ENCODE results near the gene ATP11B. TPM values are rescaled to one million over a fixed set of nuclear protein-coding genes. Genes with fewer than 3 reads are reported as not detected.

ATP11B gene
- total RNA-seq, 2 experiments from 2014 or later: 55.6 to 87.9 TPM

GRCh38 chr3:182910936-182911781 lies 117.9 kb downstream of the ATP11B start:
- no peak for DNase-seq (ENCODE audit: low spot score)
- Histone ChIP-seq H3K27ac (ENCODE audit: low read depth, low read length, poor library complexity, severe bottlenecking) (no peak overlapping the region), H3K4me1 (ENCODE audit: insufficient read depth, low read length, poor library complexity, severe bottlenecking) (peaks cover 49% of the 10 kb centered on the region), H3K9me3 (ENCODE audit: low read length) (no peaks in the 10 kb centered on the region), H3K4me3 (ENCODE audit: low read depth, low read length, poor library complexity, severe bottlenecking) (no peak overlapping the region), H3K9me2 (ENCODE audit: insufficient read depth, low read length) (no peaks in the 10 kb centered on the region), H4K20me1 (ENCODE audit: insufficient read depth, low read length) (no peaks in the 10 kb centered on the region), H3K4me2 (ENCODE audit: low read length) (no peak overlapping the region), H2AFZ (ENCODE audit: low read length) (no peak overlapping the region), H3K36me3 (ENCODE audit: insufficient read depth, low read length) (peaks cover 39% of the 10 kb centered on the region), H3K79me2 (ENCODE audit: insufficient read depth, low read depth, low read length) (no peaks in the 10 kb centered on the region)
- intact Hi-C loops (cut with micrococcal nuclease; ENCODE audit: unreplicated experiment): loop anchor here (5.0 kb wide), 4 partner anchors 186 to 471 kb away; partner anchors contain the start of genes LAMP3 and MCCC1
- no TSS peak for BruUV-seq (replicated peaks)
- ChIA-PET CTCF (ENCODE audit: unreplicated experiment) (interaction anchor here (0.6 to 1.3 kb wide), 2 partner anchors 197 to 278 kb away, joined by 3 to 4 read pairs; no protein-coding TSS in a partner anchor), POLR2A (interaction anchor here (0.5 to 1.8 kb wide), 6 partner anchors 13 to 209 kb away, joined by 3 to 4 read pairs (median 3); no protein-coding TSS in a partner anchor)
- TF ChIP-seq EZH2phosphoT487 (IDR thresholded peaks at IDR 0.05; ENCODE audit: borderline replicate concordance, low read depth, low read length) (no peak), CTCF (conservative IDR thresholded peaks at IDR 0.05; ENCODE audit: low read length) (no peak)

GRCh38 chr3:182911782-182912111 lies 118.4 kb downstream of the ATP11B start:
- Histone ChIP-seq H3K4me2 (ENCODE audit: low read length) (no peak overlapping the region), H3K27ac (ENCODE audit: low read depth, low read length, poor library complexity, severe bottlenecking) (no peak overlapping the region), H3K9me2 (ENCODE audit: insufficient read depth, low read length) (no peaks in the 10 kb centered on the region), H3K4me1 (ENCODE audit: insufficient read depth, low read length, poor library complexity, severe bottlenecking) (peaks cover 44% of the 10 kb centered on the region), H3K36me3 (ENCODE audit: insufficient read depth, low read length) (peaks cover 38% of the 10 kb centered on the region), H3K9me3 (ENCODE audit: low read length) (no peaks in the 10 kb centered on the region), H3K79me2 (ENCODE audit: insufficient read depth, low read depth, low read length) (no peaks in the 10 kb centered on the region), H4K20me1 (ENCODE audit: insufficient read depth, low read length) (no peaks in the 10 kb centered on the region), H2AFZ (ENCODE audit: low read length) (no peak overlapping the region), H3K4me3 (ENCODE audit: low read depth, low read length, poor library complexity, severe bottlenecking) (no peak overlapping the region)
- CTCF ChIA-PET (ENCODE audit: unreplicated experiment): no interaction called here
- TF ChIP-seq CTCF (conservative IDR thresholded peaks at IDR 0.05; ENCODE audit: low read length) (no peak), EZH2phosphoT487 (IDR thresholded peaks at IDR 0.05; ENCODE audit: borderline replicate concordance, low read depth, low read length) (no peak)
- POLR2A ChIA-PET: no interaction called here
- DNase-seq (ENCODE audit: low spot score): no peak
- no TSS peak for BruUV-seq (replicated peaks)
- intact Hi-C loops (cut with micrococcal nuclease; ENCODE audit: unreplicated experiment): loop anchor here (5.0 kb wide), 4 partner anchors 186 to 471 kb away; partner anchors contain the start of genes LAMP3 and MCCC1

GRCh38 chr3:182912474-182912873 lies 119.2 kb downstream of the ATP11B start:
- Histone ChIP-seq H3K27ac (ENCODE audit: low read depth, low read length, poor library complexity, severe bottlenecking) (no peak overlapping the region), H3K4me3 (ENCODE audit: low read depth, low read length, poor library complexity, severe bottlenecking) (no peak overlapping the region), H3K9me2 (ENCODE audit: insufficient read depth, low read length) (no peaks in the 10 kb centered on the region), H3K9me3 (ENCODE audit: low read length) (no peaks in the 10 kb centered on the region), H3K4me2 (ENCODE audit: low read length) (no peak overlapping the region), H3K36me3 (ENCODE audit: insufficient read depth, low read length) (peaks cover 40% of the 10 kb centered on the region), H3K4me1 (ENCODE audit: insufficient read depth, low read length, poor library complexity, severe bottlenecking) (peaks cover 45% of the 10 kb centered on the region), H4K20me1 (ENCODE audit: insufficient read depth, low read length) (no peaks in the 10 kb centered on the region), H3K79me2 (ENCODE audit: insufficient read depth, low read depth, low read length) (no peaks in the 10 kb centered on the region), H2AFZ (ENCODE audit: low read length) (no peak overlapping the region)
- no TSS peak for BruUV-seq (replicated peaks)
- ChIA-PET CTCF (ENCODE audit: unreplicated experiment) (no interaction called here), POLR2A (interaction anchor here (0.7 to 0.9 kb wide), 4 partner anchors 8 to 201 kb away, joined by 3 to 4 read pairs (median 3); no protein-coding TSS in a partner anchor)
- no peak for DNase-seq (ENCODE audit: low spot score)
- intact Hi-C loops (cut with micrococcal nuclease; ENCODE audit: unreplicated experiment): loop anchor here (5.0 kb wide), 4 partner anchors 185 to 470 kb away; partner anchors contain the start of genes LAMP3 and MCCC1
- no peak for TF ChIP-seq EZH2phosphoT487 (IDR thresholded peaks at IDR 0.05; ENCODE audit: borderline replicate concordance, low read depth, low read length)
- TF ChIP-seq CTCF (conservative IDR thresholded peaks at IDR 0.05; ENCODE audit: low read length): no peak

Data from OCI-LY7 (cell line).